Stimulated activated CD4-positive, alpha-beta T cell treated with anti-CD3 and anti-CD28 coated beads, TNF-alpha, amount 100 ng/mL, for 1 hour (primary cell): ENCODE results near the gene ABHD12.

Experiments used
- DNase-seq, 3 donors: peaks; one replicate each; pipeline ENCODE4 v3.0.0-alpha.2; 2020; ENCODE audit warnings: low read depth in 3 of 3, low spot score in 1 of 3

Gene ABHD12

GRCh38 chr20:25382704-25383370 lies 7.8 kb downstream of the ABHD12 start:
- DNase-seq, result no peak

- no peak for DNase-seq
Measured at GRCh38 chr20:25380945-25381614, 9.6 kb downstream of the ABHD12 start.

GRCh38 chr20:25378884-25379733 lies 11.5 kb downstream of the ABHD12 start:
- DNase-seq, result no peak

DNA sequence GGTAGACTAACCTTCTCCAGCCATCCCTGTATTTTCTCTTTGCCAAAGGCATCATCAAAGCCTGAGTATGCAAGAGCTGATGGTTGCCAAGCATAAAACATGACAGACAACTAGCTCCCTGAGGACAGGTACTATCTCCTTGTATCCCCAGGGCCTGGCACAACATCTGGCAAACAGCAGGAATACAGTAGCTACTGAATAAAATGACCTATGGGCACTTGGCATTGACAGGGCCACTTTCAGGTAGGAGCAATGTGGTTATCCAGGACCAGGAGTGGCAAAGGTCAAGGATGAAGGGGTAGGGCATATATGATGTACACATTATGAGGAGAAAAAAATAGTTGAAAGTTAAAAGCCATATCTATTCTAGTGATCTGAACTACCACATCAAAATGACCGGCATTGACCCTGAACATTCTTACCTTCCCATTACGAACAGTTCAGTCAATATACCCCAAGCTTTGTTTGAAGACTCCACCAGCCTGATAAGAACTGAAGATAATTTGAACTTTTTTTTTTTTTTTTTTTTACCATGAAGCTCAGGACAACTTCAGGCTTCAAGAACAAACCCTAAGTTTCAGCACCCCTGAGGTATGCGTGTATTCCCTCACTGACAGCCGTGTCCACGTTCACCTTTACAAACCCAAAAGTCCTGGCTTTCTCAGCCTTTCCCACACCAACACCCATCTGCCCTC lies 12.3 kb downstream of the ABHD12 start:
- DNase-seq, result no peak

- no peak for DNase-seq
Measured at GRCh38 chr20:25376886-25377285, 13.7 kb downstream of the ABHD12 start.

DNA sequence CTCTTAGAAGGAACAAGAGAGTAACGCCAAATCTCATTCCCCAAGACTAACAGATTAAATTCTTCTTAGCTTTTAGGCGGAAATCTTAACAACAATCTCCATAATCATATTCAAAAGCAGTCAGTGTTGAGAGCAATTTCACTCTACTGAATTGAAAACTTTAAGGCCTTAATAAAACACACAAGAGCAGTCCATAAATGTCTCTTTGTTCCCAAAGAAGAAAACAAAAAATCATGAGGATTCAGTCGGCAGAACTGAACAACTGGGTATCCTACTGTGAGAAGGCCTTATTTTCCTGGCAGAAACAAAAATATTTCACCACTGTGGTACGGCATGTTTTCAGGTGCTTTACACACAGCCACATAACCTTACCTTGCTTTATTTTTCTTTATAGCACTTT lies 14.4 kb downstream of the ABHD12 start:
- DNase-seq, result no peak

GRCh38 chr20:25374842-25375241 lies 15.8 kb downstream of the ABHD12 start:
- no peak for DNase-seq

- DNase-seq, result no peak
Measured at GRCh38 chr20:25372584-25373336, 17.9 kb downstream of the ABHD12 start.

- no peak for DNase-seq
Measured at GRCh38 chr20:25369971-25370370, 20.7 kb downstream of the ABHD12 start.

DNA sequence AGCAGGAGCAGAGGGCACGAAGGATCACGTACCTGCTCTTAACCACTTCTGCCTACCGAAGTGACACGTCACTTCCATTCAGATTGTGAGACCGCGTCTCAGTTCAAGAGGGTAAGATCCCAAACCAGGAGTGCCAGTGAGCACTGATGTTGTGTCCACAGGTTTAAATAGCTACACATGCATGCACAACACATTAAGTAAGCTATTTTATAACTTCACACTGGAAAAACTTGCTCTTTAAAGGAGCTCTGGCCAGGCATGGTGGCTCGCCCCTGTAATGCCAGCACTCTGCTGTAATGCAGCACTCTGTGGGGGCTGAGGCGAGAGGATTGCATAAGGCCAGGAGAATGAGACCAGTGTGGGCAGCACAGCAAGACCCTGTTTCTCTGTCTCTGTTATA lies 21.1 kb downstream of the ABHD12 start:
- no peak for DNase-seq

- no peak for DNase-seq
Measured at GRCh38 chr20:25368976-25369375, 21.7 kb downstream of the ABHD12 start.

- no peak for DNase-seq
Measured at GRCh38 chr20:25368526-25368925, 22.1 kb downstream of the ABHD12 start.

GRCh38 chr20:25364879-25365699 lies 25.5 kb downstream of the ABHD12 start:
- DNase-seq, result no peak

GRCh38 chr20:25364180-25364788 lies 26.4 kb downstream of the ABHD12 start:
- DNase-seq, result no peak

- no peak for DNase-seq
Measured at GRCh38 chr20:25361287-25361683, 29.4 kb downstream of the ABHD12 start.

GRCh38 chr20:25360631-25361286 lies 29.9 kb downstream of the ABHD12 start:
- DNase-seq, result no peak

DNA sequence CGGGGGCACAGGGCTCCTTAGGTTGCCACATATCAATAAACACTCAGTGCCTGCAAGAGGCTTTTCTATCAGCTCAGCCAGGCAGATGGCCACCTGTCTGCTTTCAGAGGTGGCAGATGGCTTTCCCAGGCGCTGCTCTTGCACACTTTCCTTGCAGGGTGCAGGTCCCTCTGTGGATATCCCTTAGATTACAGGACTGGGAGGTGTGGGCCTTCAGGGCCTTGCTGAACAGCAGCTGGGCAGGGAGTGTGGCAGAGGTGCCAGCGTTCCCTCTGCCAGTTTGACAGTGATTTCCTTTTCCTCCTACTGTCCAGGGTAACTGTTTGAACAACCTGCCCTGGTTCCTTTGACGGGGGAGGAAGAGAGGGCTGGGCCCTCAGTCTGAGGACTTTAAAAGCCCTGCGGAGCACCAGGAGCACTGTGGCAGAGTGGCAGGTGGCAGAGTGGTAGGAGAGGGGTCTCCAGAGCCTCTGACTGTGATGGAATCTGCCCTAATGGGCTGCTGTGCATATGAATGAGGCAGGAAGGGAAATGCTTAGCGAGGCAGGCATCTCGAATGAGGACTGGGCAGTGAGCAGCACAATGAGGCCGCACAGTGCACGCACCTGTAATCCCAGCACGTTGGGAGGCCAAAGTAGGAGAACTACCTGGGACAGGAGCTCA lies 34.2 kb downstream of the ABHD12 start:
- DNase-seq, result no peak

DNA sequence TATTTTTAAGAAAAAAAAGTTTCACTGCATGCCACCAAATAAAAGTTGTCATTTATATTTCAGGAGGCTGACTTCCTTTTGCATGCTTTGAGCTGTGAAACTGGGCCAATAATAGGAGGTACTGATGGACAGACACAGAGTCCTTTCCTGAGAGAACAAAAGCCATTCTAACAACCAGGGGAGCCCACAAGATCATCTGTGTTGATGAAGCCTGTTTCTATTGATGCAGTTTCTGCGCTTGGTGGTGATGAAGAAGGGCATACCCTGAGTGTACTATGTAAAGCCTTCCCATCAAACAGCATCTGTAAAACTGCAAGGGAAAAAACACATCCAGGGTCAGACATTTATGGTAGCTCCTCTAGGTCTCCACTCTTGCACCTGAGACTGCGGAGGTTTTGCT lies 34.8 kb downstream of the ABHD12 start:
- DNase-seq, result no peak
